Endometrial microvascular endothelial cells (primary cell): ENCODE data around the gene PRR3. TPM values are rescaled to one million over a fixed set of nuclear protein-coding genes. Genes with fewer than 3 reads are reported as not detected.

Experiments used
- in situ Hi-C: cut with HindIII; loops from 2 replicates; pipeline ENCODE4 v1.10.0; 2017; ENCODE audit warnings: low sequenced_read_pairs, low pct_unique_long_range_greater_than_20kb; ENCODE audit errors: inconsistent ontology term
- total RNA-seq: library from RNA; depleted of rRNA; stranded (reverse); fragments of >200 nt; gene quantifications from one replicate; pipeline ENCODE4 v1.2.3, GENCODE V29; 2015; ENCODE audit errors: inconsistent ontology term

Gene PRR3
- total RNA-seq, 1 donor from 2014 or later = 2.2 TPM

DNA sequence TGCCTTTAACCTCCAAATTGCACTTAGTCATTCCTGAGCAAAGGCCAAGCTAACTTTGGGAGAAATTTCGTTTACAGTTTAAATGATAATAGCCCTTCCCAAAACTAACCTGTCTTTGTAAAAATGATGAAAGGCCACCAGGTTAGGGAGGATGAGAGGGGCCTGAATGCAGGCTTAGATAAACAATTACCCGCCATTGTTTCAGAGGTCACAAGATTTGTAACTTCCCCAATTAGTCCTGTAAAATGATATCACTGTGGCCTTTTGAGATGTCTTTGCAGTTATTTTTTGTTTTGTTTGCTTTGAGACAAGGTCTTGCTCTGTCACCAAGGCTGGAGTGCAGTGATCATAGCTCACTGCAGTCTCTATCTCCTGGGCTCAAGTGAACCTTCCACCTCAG is 27.1 kb upstream of the PRR3 start:
- in situ Hi-C loops = no loop called here

GRCh38 chr6:30533460-30534294 is 23.4 kb upstream of the PRR3 start:
- in situ Hi-C loops = no loop called here

- in situ Hi-C loops = no loop called here
Observed at GRCh38 chr6:30537931-30538330, 19.2 kb upstream of the PRR3 start.

GRCh38 chr6:30541515-30542403 is 15.3 kb upstream of the PRR3 start:
- in situ Hi-C loops = loop anchor here (10.0 kb wide), 2 partner anchors 143 to 173 kb away; partner anchors contain the start of genes MDC1 and PPP1R18

DNA sequence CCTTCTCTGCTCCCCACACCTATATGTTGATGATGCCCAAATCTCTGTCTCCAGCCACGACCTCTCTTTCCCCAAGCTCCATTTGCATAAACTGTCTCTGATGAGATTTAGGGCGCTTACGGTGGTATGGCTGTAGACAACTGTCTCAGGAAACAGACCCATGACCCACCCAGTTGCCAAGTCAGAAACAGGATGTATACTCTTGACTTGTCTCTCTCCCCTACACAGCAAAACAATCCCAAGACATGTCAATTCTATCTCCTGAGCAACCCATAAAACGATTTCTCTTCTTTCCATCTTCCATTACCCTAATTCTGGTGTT is 14.7 kb upstream of the PRR3 start:
- in situ Hi-C loops = loop anchor here (10.0 kb wide), 2 partner anchors 142 to 172 kb away; partner anchors contain the start of genes MDC1 and PPP1R18

GRCh38 chr6:30542915-30543314 is 14.2 kb upstream of the PRR3 start:
- in situ Hi-C loops = loop anchor here (10.0 kb wide), 2 partner anchors 142 to 172 kb away; partner anchors contain the start of genes MDC1 and PPP1R18

GRCh38 chr6:30543821-30544220 is 13.3 kb upstream of the PRR3 start:
- in situ Hi-C loops = loop anchor here (10.0 kb wide), 2 partner anchors 141 to 171 kb away; partner anchors contain the start of genes MDC1 and PPP1R18

GRCh38 chr6:30544666-30545272 is 12.3 kb upstream of the PRR3 start:
- in situ Hi-C loops = loop anchor here (10.0 kb wide), 2 partner anchors 140 to 170 kb away; partner anchors contain the start of genes MDC1 and PPP1R18

- in situ Hi-C loops = loop anchor here (10.0 kb wide), 2 partner anchors 137 to 167 kb away; partner anchors contain the start of genes MDC1 and PPP1R18
Observed at GRCh38 chr6:30547454-30547853, 9.6 kb upstream of the PRR3 start.

DNA sequence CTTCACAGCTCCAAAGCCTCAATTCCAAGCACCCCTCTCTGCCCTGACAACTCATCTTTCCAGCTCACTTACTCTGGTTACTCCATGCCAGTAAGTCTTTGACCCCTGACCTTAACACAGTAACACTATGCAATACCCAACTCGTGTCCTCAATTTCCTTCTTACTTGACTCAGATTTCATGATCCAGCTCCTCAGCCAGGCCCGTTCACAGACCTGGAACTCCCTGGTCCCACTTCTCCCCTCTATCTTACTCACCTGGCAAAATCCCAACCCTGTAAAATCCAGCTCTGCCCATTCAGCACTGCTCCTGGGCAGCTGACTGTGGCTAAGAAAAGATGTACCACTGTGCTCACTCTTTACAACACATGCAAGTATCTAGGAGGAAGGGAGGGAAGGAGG is 8.7 kb upstream of the PRR3 start:
- in situ Hi-C loops = loop anchor here (10.0 kb wide), 2 partner anchors 136 to 166 kb away; partner anchors contain the start of genes MDC1 and PPP1R18

GRCh38 chr6:30554404-30554803 is 2.7 kb upstream of the PRR3 start:
- in situ Hi-C loops = no loop called here

- in situ Hi-C loops = no loop called here
Observed at GRCh38 chr6:30554962-30555815, 1.9 kb upstream of the PRR3 start.

- in situ Hi-C loops = no loop called here
Observed at GRCh38 chr6:30555816-30556065, 1.4 kb upstream of the PRR3 start.

DNA sequence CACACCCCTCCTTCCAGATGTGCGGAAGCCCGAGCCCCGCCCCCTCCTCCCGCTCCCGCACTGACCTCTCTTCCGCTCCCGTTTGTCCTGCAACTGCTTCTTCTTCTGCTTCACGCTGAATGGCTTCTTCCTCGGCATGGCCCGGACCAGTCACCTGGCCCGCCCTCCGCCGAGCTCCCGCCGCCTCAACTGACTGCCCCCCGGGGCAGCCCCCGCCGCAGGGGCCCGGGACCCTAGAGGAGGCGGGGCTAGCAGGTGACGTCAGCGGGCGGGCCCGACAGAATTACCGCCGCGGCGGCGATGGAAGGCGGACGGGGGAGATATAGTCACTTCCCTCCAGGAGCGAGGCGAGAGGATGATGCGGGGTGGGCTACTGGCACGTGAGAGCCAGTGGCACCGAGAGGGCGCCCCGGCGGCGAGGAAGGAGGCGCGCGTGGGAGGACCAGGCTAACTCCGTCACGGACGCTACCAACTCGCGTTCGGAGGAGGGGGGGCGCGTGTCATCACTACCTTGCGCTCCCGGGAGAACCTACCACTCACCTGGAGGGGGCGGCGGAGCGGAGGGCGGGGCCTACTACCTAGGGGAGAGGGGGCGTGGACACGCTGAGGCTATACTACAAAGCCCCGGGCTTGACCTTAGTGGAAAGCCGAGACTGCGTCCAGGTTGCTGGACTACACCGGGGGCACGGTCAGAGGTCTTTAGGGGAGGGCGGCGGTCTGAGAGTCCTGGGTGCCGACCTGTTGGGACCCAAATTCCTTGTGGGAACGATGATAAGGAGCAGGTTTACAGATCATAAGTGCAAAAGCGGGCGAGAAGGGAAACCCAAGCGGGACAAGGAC is 809 bp upstream of the PRR3 start, which contains the start of gene GNL1:
Gene GNL1, minus strand, starts transcription at position 424 of the 840 bp plus-strand sequence. Its CDS starts 286 bp downstream, at position 138.
- in situ Hi-C loops = no loop called here

DNA sequence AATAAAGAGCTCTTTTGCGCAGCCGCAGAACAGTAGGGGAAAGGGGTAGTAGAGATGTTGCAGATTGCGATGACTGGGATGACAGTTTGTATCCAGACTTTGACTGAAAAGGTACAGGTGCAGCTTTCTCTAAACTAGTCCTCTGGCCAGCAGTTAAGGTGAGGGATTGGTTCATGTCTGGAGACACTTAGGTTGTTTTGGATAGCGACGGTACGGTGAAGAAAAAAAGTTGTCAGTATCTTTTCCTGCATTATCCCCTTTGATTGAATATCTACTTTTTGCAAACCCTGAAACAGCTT is 537 bp downstream of the PRR3 start:
- in situ Hi-C loops = no loop called here

GRCh38 chr6:30560930-30561329 is 3.8 kb downstream of the PRR3 start:
- in situ Hi-C loops = no loop called here

DNA sequence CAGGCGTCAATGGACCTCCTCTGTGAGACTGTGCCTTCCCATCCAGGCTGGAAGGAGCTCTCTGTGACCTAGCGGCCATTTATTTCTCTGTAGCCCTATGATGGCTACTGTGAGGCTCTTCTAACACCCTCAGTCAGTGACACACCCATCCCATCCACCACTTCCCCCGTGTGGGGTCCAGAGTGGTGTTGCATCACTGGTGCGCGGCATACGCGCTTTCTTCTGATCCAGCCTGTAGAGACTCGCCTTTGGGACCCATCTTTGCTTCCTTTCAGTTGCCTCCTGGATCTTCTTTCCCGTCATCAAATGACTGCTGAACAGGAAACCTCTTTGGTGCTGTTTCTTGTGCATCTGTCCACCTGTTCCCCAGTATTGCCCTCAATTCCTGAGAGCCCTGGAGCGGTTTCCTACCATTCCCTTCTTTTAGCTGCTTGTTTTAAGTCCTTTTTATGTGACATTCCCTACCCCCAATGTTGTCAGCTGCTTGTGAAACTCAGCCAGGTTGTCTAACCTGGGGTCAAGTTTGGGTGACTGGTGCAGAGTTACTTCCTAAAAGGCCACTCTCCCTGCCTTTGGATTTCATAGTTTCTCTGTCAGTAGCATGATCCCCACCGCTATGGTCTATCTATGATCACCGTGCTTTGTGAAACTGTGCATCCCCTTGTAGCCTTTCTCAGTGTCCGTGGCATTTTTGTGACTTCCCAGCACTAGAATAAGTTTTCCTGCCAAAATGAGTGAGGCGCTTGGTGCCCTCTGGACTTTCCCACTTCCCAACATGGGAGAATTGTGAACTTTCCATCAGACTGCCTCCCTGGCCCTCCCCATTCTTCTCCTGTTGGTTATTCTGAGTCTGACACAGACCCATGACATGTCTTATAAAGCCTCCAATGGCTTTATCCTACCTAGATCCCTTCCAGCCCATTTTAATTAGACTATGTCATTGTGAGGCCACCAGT is 5.7 kb downstream of the PRR3 start:
- in situ Hi-C loops = no loop called here
